Measurements from ENCODE around the gene OTOA.
"Not testable (repeated sequence)": the region's sequence is repeated elsewhere in the genome, so short reads cannot be mapped to it uniquely, and the experiment has no call there.

DNA sequence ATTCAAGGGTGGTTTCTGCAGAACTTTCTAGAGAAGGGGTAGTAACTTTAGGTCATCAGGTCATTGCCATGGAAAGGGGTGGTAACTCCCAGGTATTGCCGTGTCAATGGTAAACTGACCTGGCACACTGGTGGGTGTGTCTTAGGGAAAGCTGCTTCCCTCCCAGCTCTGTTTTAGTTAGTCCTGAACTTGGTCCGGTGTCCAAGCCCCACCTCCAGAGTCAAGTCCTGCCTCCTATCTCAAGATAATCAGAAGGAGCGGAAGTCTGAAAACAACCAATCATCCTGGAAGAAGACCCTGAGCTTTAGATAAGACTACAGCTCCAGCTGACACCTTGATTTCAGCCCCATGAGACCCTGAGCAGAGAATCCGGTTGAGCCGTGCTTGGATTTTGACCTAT, 105.0 kb downstream of the OTOA start:
- TF ChIP-seq CTCF (conservative IDR thresholded peaks at IDR 0.05; ENCODE audit: low read length); EZH2phosphoT487 (IDR thresholded peaks at IDR 0.05; ENCODE audit: borderline replicate concordance, low read depth, low read length): not testable (repeated sequence)

Measured in OCI-LY7 (cell line).